GM23338 (cell line): ENCODE results near the gene OR51A7. TPM values are rescaled to one million over a fixed set of nuclear protein-coding genes. Genes with fewer than 3 reads are reported as not detected.
"Not testable (repeated sequence)": the region's sequence is repeated elsewhere in the genome, so short reads cannot be mapped to it uniquely, and the experiment has no call there.

Source experiments
- ATAC-seq: fragments of 200-7000 bp; cut with Tn5 transposase; 3 replicates; pipeline ENCODE4 v1.9.1; 2020
- DNase-seq: peaks from one replicate; pipeline ENCODE4 v3.0.0-alpha.2; 2015; ENCODE audit warnings: low spot score
- H2AFZ ChIP-seq: fragments of 200-600 bp; sonication (generic); 2 replicates; pipeline ENCODE4 v1.8.0; 2016; ENCODE audit warnings: antibody characterized with exemption, mild to moderate bottlenecking, moderate library complexity
- H3F3A ChIP-seq: fragments of 200-600 bp; sonication (generic); replicated peaks from 2 replicates; pipeline ENCODE4 v1.8.0; 2017; ENCODE audit warnings: antibody characterized with exemption, mixed run types, low read depth
- H3K27ac ChIP-seq: fragments of 200-600 bp; sonication (generic); 2 replicates; pipeline ENCODE4 v1.6.1; 2016; ENCODE audit warnings: low read depth
- H3K27me3 ChIP-seq: fragments of 200-600 bp; sonication (generic); 2 replicates; pipeline ENCODE4 v1.8.0; 2016; ENCODE audit warnings: mild to moderate bottlenecking, mixed run types, moderate library complexity; ENCODE audit not compliant: insufficient read depth
- H3K36me3 ChIP-seq: fragments of 200-600 bp; sonication (generic); 2 replicates; pipeline ENCODE4 v1.8.0; 2016; ENCODE audit warnings: mild to moderate bottlenecking; ENCODE audit not compliant: insufficient read depth
- H3K4me1 ChIP-seq: fragments of 200-600 bp; sonication (generic); 2 replicates; pipeline ENCODE4 v1.8.0; 2016; ENCODE audit warnings: mild to moderate bottlenecking, moderate library complexity; ENCODE audit not compliant: insufficient read depth
- H3K4me2 ChIP-seq: fragments of 200-600 bp; sonication (generic); 2 replicates; pipeline ENCODE4 v1.7.1; 2017; ENCODE audit warnings: mixed run types
- H3K4me3 ChIP-seq: fragments of 200-600 bp; sonication (generic); 2 replicates; pipeline ENCODE4 v1.6.1; 2016; ENCODE audit warnings: mixed run types
- H3K79me2 ChIP-seq: fragments of 200-600 bp; sonication (generic); replicated peaks from 2 replicates; pipeline ENCODE4 v1.8.0; 2017; ENCODE audit warnings: mild to moderate bottlenecking; ENCODE audit not compliant: insufficient read depth
- H3K9me2 ChIP-seq: fragments of 200-600 bp; sonication (generic); 2 replicates; pipeline ENCODE4 v1.8.0; 2017; ENCODE audit not compliant: insufficient read depth
- H4K20me1 ChIP-seq: fragments of 200-600 bp; sonication (generic); replicated peaks from 2 replicates; pipeline ENCODE4 v1.8.0; 2017; ENCODE audit warnings: mild to moderate bottlenecking; ENCODE audit not compliant: insufficient read depth
- H3K27ac Mint-ChIP-seq: 2 replicates; pipeline ENCODE4 v1.8.0; 2020; ENCODE audit warnings: inconsistent platforms, mild to moderate bottlenecking, moderate library complexity, mixed read lengths
- H3K27me3 Mint-ChIP-seq: 3 replicates; pipeline ENCODE4 v1.8.0; 2022; ENCODE audit warnings: low read depth, mild to moderate bottlenecking, moderate library complexity, mixed read lengths, inconsistent platforms; ENCODE audit not compliant: insufficient read depth, poor library complexity
- H3K36me3 Mint-ChIP-seq: 3 replicates; pipeline ENCODE4 v1.8.0; 2021; ENCODE audit warnings: low read depth, mild to moderate bottlenecking, inconsistent platforms, moderate library complexity, mixed read lengths
- H3K4me1 Mint-ChIP-seq: 3 replicates; pipeline ENCODE4 v1.8.0; 2020; ENCODE audit warnings: mild to moderate bottlenecking, inconsistent platforms, mixed read lengths
- H3K4me3 Mint-ChIP-seq: 3 replicates; pipeline ENCODE4 v1.8.0; 2021; ENCODE audit warnings: moderate library complexity, mild to moderate bottlenecking, inconsistent platforms, mixed read lengths
- H3K9me3 Mint-ChIP-seq: 3 replicates; pipeline ENCODE4 v1.8.0; 2020; ENCODE audit warnings: moderate library complexity, mild to moderate bottlenecking, inconsistent platforms, mixed read lengths
- CTCF ChIP-seq, 2 experiments: fragments of 200-600 bp in 1 of 2; sonication (generic) in 1 of 2; conservative IDR thresholded peaks; 2 replicates each; pipeline versions ENCODE4 v1.5.1 to v1.6.1; 2016 to 2017; ENCODE audit warnings: antibody characterized with exemption in 2 of 2, low read depth in 2 of 2, mild to moderate bottlenecking in 2 of 2, moderate library complexity in 1 of 2
- ETS1 ChIP-seq: IDR thresholded peaks from 2 replicates; pipeline ENCODE4 v1.6.1; 2016; ENCODE audit warnings: antibody characterized with exemption
- EZH2 ChIP-seq: fragments of 200-600 bp; sonication (generic); IDR thresholded peaks from one replicate; pipeline ENCODE4 v1.8.0; 2017; ENCODE audit warnings: antibody characterized with exemption, mild to moderate bottlenecking, low read depth; ENCODE audit not compliant: unreplicated experiment
- JUNB ChIP-seq: IDR thresholded peaks from one replicate; pipeline ENCODE4 v1.6.1; 2016; ENCODE audit warnings: antibody characterized with exemption; ENCODE audit not compliant: unreplicated experiment
- POLR2AphosphoS5 ChIP-seq: IDR thresholded peaks from 2 replicates; pipeline ENCODE4 v1.6.1; 2016; ENCODE audit warnings: antibody characterized with exemption, low read depth
- REST ChIP-seq: IDR thresholded peaks from one replicate; pipeline ENCODE4 v1.6.1; 2018; ENCODE audit warnings: antibody characterized with exemption; ENCODE audit not compliant: unreplicated experiment
- STAT1 ChIP-seq: IDR thresholded peaks from one replicate; pipeline ENCODE4 v1.6.1; 2016; ENCODE audit warnings: antibody characterized with exemption; ENCODE audit not compliant: unreplicated experiment
- ZNF114 ChIP-seq: fragments of 250-450 bp; sonication (Bioruptor Pico); IDR thresholded peaks from 2 replicates; pipeline ENCODE4 v1.5.0; 2020; ENCODE audit warnings: mild to moderate bottlenecking, moderate library complexity
- ZNF331 ChIP-seq: fragments of 250-450 bp; sonication (Bioruptor Pico); IDR thresholded peaks from 2 replicates; pipeline ENCODE4 v1.5.0; 2020; ENCODE audit warnings: low read depth, mild to moderate bottlenecking, moderate library complexity
- ZNF462 ChIP-seq: fragments of 250-450 bp; sonication (Bioruptor Pico); IDR thresholded peaks from 2 replicates; pipeline ENCODE4 v1.5.0; 2020; ENCODE audit warnings: mild to moderate bottlenecking, moderate library complexity
- polyA plus RNA-seq: library from polyadenylated mRNA; unstranded; fragments of >200 nt; fragmentation: Nextera tagmentation; extraction: Ambion mirVana; gene quantifications from 2 replicates; pipeline ENCODE4 v1.2.1, GENCODE V29; 2016
- total RNA-seq: library from RNA; depleted of rRNA; stranded (reverse); fragments of >200 nt; shearing (Covaris generic); gene quantifications from 2 replicates; pipeline ENCODE4 v1.2.3, GENCODE V29; 2014

Gene OR51A7
- total and polyA plus RNA-seq, 2 experiments from 2014 or later = not detected

GRCh38 chr11:4955613-4956012 lies 52.0 kb downstream of the OR51A7 start, which contains the start of gene OR51A2:
Gene OR51A2, minus strand, starts transcription at chr11:4955713. Its CDS starts 0 bp downstream, at chr11:4955713.
- not testable (repeated sequence) for H3K9me3 Mint-ChIP-seq, H3K4me1 ChIP-seq, H3K27me3 ChIP-seq, H3K27ac ChIP-seq, H4K20me1 ChIP-seq, H3K4me1 Mint-ChIP-seq, H3K27me3 Mint-ChIP-seq, H3K4me2 ChIP-seq, H3K27ac Mint-ChIP-seq, H3K4me3 Mint-ChIP-seq, H3K79me2 ChIP-seq, H3K9me2 ChIP-seq, ATAC-seq, DNase-seq, H3K4me3 ChIP-seq, H3K36me3 Mint-ChIP-seq, H3K36me3 ChIP-seq, H3F3A ChIP-seq
- 0 out of 2 replicates have a peak within 1 kb of the TSS, but pooled peaks have one; percentile 7 for H2AFZ ChIP-seq

GRCh38 chr11:4957396-4957795 lies 53.8 kb downstream of the OR51A7 start:
- H3K4me3 ChIP-seq = no peak overlapping the region
- H3K4me3 Mint-ChIP-seq = no peak overlapping the region
- H3K27me3 ChIP-seq = no peaks in the 10 kb centered on the region
- no peak overlapping the region for H3K27ac ChIP-seq
- no peaks in the 10 kb centered on the region for H3K9me2 ChIP-seq
- no peaks in the 10 kb centered on the region for H3F3A ChIP-seq
- no peak overlapping the region for H3K4me2 ChIP-seq
- no peak overlapping the region for H2AFZ ChIP-seq
- no peak overlapping the region for H3K27ac Mint-ChIP-seq
- no peaks in the 10 kb centered on the region for H3K36me3 Mint-ChIP-seq
- peaks cover 4% of the 10 kb centered on the region; the same call in 1 of the 3 replicates for H3K4me1 Mint-ChIP-seq
- H3K27me3 Mint-ChIP-seq = no peaks in the 10 kb centered on the region
- no peaks in the 10 kb centered on the region for H3K36me3 ChIP-seq
- ATAC-seq = no peak
- DNase-seq = no peak
- H3K9me3 Mint-ChIP-seq = no peaks in the 10 kb centered on the region
- no peaks in the 10 kb centered on the region for H3K4me1 ChIP-seq
- no peaks in the 10 kb centered on the region for H4K20me1 ChIP-seq
- no peaks in the 10 kb centered on the region for H3K79me2 ChIP-seq
- TF ChIP-seq REST (no peak), CTCF (conservative IDR thresholded peaks at IDR 0.05; ENCODE audit: low read depth in 2 of 2) (no peak), STAT1 (no peak), ZNF114 (CRISPR knock-in tag) (no peak), ZNF462 (CRISPR knock-in tag) (no peak), EZH2 (no peak), POLR2AphosphoS5 (no peak), ETS1 (no peak), JUNB (no peak), ZNF331 (no peak)
